ENCODE data around the gene MYLK.

The MYLK gene

DNA sequence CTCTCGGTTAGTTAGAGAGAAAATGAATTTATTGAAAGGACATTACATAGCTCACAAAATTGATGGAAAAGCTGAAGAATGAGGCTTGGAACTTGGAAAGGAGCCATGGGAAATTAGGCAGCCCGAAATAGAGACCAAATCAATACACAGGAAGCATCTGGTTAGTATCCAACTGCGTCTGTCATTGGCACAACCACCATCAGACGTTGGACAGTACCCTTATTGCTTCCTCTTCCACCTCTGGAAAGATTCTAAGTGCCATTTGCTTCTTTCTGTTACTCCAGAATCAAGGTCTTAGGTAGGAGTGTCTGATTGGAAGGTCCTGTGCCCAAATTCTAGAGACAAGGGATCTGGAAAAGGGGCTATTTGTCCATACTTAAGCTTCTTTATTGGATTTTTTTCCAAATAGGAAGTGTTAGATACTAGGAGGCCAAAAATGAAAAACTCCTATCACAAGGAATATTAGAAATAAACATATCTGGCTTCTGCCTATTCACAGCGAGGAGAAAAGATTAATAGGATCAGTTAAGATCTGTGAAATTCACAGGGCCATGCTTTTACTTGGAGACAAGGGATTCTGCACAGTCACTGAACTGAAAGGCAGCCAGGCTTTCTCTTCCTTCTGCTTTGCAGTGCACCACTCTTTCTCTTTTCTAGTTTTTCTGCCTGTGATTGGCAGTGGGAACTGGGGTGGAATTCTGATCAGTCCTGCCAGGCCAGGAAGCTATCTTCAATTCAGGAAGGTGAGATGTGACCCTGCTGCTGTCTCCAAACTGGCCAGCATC, 288.5 kb downstream of the MYLK start:
- DNase-seq (ENCODE audit: low read depth in 2 of 2) = no peak

DNA sequence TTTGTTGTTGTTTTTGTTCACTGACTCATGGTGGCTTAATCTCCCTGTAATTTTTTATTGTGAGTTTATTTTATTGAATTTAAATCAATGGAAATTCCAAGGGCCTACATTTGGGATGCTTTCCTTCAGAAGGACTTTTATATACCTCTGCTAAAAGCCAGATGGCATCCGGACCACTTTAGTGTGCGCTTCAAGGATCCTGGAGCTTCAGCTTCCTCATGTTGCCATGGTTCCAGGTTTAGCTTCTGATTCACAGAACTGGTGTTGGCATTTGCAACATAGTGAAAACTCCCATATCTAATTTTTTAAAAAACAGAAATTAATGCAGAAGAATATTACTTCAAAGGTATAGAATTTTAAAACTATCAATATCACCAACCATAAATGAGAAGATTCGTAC, 290.8 kb downstream of the MYLK start:
- no peak for DNase-seq (ENCODE audit: low read depth in 2 of 2)

DNA sequence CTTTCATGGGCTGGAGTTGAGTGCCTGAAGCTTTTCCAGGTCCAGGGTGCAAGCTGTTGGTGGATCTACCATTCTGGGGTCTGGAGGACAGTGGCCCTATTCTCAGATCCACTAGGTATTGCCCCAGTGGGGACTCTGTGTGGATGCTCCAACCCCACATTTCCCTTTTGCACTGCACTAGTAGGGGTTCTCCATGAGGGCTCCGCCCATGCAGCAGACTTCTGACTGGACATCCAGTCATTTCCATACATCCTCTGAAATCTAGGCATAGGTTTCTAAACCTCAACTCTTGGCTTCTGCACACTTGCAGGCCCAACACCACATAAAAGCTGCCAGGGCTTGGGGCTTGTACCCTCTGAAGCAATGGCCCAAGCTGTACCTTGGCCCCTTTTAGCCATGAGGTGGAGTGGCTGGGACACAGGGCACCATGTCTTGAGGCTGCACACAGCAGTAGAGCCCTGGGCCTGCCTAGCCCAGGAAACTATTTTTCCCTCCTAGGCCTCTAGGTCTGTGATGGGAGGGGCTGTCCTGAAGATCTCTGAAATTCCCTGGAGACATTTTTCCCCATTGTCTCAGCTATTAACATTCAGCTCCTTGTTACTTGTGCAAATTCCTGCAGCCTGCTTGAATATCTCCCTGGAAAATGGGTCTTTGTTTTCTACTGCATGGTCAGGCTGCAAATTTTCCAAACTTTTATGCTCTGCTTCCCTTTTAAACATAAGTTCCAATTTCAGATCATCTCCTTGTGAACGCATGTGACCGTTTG, 293.3 kb downstream of the MYLK start:
- no peak for DNase-seq (ENCODE audit: low read depth in 2 of 2)

DNA sequence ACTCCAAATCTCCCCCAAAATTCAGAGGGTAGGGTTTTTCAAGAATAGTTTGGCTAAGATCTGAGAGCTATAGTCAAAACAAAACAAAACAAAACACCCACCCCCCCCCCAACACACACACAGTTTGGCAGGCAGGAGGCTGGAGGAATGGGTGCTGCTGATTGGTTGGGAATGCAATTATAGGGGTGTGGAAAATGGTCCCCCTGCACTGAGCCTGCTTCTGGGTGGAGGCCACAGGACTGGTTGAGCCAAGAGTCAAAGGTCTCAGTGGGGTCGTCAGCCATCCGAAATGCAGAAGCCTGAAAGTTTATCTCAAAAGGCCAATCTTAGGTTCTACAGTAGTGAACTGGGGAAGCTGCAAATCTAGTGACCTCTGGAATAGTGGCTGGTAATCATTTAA, 296.7 kb downstream of the MYLK start:
- no peak for DNase-seq (ENCODE audit: low read depth in 2 of 2)

DNA sequence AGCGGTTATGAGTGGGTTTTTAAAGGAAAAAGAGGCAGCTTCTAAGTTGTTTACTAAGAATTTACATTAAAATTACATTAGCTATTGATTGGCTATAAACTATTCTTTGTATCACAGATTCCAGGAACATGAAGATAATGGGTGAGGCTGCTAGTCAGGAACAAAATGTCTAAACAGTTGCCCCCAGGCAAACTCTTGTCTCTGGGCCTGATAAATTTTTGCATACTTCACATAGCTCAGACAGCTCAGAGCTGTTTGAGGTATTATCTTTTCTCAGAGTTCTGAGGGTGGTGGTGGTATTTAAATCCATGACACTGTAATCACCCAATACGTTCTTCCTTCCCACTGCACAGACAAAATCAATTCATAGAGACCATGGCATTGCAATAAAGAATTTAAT, 297.2 kb downstream of the MYLK start:
- DNase-seq (ENCODE audit: low read depth in 2 of 2) = no peak

DNA sequence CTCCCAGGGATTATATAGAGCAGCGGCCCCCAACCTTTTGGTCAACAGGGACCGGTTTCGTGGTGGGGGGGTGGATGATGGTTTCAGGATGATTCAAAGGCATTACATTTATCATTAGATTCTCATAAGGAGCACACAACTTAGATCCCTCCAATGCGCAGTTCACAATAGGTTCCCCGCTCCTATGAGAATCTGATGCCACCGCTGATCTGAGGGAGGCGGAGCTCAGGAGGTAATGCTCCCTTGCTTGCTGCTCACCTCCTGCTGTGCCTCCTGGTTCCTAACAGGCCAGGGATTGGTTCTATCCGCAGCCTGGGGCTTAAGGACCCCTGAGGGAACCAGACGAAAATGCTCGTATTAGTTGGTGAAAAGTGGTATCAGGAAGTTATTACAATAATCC, 298.0 kb downstream of the MYLK start:
- peak; percentile 3 to 15 for DNase-seq (ENCODE audit: low read depth in 2 of 2)

DNA sequence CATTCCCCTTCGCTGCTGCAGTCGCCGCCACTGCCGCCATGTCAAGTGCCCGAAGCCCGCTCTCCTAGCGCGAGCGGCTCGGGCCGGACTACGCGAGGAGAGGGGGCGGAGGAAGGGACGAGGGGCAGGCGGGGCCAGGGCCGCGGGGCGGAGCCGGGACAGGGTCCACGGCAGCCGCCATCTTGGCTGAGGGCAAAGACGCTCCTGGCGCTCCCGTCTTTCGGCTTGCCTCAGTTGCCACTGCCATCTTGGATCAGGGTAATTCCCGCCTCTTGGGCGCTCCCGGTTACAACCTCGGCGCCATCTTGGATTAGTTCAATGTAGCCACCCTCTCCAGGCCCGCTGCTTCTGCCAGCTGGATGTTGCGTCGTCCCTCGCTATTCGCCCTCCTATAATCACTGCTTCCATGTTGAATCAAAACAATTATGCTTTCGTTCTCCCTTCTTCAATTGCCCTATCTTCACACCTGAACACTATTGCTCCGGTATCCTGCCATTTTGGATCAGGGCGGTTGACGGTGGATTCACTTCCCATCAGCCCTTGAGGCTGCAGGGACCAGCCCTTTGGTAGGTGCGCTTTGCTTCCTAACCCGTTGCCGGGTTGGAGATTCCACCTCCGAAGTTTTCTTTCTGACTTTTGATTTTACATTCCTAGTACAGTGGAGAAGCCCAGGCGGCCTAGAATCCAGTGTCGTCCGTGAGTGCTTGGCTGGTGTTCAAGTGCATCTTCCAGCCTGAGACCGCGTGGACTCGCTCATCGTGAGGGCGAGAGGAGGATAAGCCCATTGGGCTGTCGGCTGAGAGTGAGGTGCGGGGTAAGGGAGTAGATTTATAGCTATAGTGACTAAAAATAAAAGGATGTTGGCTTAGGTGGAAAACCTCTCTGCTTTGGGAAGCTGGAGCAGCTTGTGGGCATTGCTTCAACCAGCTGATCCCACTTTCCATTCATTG, 298.9 kb downstream of the MYLK start, which contains the start of gene HACD2:
HACD2 (minus strand) TSS at position 66 of the 950 bp plus-strand sequence; CDS start at position 40, 26 bp downstream.
- DNase-seq (ENCODE audit: low read depth in 2 of 2) = peak; percentile 86 to 95

DNA sequence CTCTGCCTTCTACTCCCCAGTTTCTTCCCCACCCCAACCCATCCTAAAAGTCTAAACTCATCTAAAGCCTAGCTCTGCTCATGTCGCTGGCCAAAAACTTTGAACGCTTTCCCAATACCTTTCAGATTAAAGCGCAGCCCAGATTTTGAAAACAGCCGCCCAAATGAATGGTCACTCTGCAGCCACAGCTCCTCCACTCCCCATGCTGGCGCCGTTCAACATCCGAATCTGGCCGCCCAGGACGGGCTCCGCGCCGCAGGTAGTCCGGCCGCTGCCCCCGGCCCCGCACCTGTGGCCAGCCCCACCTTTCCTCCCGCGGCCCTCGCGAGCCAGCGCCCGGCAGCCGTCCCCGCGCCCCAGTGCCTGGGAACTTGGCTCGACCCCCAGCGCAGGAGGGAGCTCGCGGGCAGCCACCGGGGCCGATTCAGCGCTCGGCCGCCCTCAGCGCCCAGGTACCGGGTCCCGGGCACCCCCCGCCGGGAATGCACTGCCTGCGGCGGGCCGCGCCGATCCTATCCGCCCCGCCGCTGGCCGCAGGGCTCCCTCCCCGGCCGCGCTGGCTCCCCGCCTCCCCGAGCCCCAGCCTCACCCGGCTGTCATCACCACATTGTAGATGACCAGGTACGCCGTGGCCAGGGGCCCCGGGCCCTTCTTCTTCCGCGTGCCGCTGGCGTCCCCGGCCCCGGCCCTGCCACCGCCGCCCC, 299.7 kb downstream of the MYLK start:
- DNase-seq (ENCODE audit: low read depth in 2 of 2) = no peak

DNA sequence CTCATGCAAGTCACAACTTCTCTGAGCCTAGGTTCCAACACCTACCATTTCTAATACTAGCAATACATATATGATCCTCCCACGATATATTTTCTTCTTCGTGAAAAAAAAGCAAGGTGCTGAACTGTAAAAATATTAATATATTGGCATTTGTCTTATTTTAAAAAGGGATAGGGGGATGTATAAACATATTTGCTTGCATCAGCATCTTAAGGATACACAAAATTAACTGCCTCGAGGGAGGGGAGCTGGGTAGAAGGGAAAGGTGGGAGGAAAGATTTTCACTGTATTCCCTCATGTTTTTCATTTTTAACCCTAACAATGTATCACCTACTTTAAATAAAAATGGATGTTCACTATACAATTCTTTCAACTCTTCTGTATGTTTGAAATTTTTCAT, 300.6 kb downstream of the MYLK start:
- DNase-seq (ENCODE audit: low read depth in 2 of 2) = no peak

DNA sequence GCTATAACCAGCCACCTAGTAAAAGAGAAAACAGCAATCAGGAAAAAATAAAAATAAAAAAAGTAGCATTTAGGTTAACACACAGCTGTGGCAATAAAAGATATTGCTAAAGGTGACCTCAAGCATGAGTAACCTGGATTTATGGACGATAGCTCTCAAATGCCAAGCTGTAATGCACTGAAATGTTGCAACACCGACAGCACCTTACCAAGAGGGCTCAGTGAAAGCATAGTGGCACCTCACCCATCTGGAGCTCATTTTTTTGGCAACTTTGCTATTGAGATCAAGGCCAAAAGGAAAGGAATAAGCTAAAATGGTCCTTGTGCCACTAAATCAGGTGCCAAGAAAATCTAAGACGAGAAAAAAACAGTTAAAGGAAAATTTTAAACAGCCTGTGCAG, 301.8 kb downstream of the MYLK start:
- DNase-seq (ENCODE audit: low read depth in 2 of 2) = no peak

DNA sequence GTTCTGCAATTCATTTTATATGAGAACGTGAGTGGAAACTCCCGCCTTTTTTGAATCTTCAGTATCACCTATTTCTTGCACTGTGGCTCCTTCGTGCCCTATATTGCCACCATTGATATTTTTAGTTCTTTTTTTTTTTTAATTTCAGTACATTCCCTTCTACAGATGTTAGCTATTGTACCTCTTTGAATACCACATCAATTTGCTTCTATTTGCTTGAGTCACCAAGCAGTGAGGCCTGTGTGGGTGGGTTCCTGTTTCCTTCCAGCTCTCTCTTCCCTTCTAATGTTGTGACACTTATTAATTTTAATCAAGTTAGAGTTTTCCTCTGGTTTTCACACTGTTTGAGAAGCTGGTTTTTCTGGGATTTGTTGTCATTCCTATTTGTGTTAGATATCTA, 308.0 kb downstream of the MYLK start:
- DNase-seq (ENCODE audit: low read depth in 2 of 2) = no peak

DNA sequence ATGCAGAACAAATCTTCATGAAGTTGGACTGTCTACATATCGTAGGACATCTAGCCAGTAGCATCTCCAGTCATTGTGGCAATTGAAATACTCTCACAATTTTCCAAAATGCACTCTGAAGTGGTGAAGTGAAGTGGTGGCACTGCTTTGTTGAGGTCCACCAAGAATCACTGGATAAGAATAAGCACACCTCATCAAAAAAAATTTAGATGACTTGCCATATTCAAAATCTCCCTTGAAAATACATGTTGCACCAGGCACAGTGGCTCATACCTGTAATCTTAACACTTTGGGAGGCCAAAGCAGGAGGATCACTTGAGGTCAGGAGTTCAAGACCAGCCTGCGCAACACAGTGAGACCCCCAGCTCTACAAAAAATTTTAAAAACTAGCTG, 312.2 kb downstream of the MYLK start:
- DNase-seq (ENCODE audit: low read depth in 2 of 2) = no peak

DNA sequence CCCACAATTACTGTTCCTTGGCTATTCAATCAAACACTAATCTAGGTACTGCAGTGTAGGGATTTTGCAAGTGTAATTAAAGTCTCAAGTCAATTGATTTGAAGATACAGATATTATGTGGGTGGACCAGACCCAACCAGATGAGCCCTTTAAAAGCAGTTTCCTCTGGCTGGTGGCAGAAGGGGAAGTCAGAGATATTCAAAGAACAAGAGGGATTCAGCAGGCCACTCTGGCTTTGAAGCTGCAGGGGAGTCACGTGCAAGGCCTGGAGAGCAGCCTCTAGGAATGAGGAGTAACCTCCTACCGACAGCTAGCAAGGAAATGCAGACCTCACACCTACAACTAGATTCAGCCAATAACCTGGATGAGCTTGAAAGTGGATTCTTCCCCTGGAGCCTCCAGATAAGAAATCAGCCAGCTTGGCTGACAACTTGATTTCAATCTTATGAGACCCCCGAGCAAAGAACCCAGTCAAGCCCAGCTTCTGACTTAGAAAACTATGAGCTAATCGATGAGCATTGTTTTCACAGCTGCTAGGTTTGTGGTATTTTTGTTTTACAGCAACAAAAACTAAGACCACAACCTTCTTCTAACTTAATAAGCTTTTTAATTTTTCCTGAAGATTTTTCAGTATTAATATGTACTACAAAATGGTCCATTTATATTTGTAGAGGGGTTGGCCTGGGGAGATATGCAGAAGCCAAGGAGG, 312.7 kb downstream of the MYLK start:
- DNase-seq (ENCODE audit: low read depth in 2 of 2) = no peak

DNA sequence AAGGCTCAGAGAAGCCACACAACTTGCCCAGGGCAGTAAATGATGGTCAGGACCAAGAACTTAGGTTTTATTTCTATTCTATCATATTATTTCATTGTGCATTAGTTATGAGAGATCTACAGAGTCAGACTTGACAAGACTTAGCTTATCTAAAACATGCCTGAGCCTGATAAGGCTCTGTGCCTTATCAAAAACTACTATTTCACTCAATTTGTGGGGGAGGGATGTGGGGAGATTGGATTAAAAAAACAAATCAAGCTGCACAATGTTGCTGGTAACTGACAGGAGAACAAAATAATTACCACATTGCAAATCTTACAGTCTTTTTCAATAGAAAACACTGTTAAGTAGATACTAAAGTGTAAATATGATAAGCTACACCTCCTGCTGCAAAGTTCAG, 315.3 kb downstream of the MYLK start:
- DNase-seq (ENCODE audit: low read depth in 2 of 2) = no peak

DNA sequence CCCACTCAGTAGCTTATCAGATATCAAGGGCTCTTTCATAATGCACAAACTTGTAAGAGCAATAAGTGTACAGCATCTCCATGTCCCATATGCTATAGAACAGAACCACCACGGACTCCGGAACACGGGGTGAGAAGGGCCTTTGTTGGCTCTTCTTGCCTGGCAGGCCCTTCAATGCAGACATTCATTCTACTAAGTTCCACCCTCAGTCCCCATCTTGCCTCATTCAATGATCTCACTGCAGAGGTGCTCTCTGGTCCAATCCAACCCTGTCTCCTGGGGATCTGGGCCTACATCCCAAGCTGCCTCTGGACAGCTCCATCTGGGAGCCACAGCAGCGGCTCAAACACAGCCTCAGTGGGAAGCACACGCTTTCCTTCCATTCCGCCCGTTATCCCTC, 316.1 kb downstream of the MYLK start:
- no peak for DNase-seq (ENCODE audit: low read depth in 2 of 2)

DNA sequence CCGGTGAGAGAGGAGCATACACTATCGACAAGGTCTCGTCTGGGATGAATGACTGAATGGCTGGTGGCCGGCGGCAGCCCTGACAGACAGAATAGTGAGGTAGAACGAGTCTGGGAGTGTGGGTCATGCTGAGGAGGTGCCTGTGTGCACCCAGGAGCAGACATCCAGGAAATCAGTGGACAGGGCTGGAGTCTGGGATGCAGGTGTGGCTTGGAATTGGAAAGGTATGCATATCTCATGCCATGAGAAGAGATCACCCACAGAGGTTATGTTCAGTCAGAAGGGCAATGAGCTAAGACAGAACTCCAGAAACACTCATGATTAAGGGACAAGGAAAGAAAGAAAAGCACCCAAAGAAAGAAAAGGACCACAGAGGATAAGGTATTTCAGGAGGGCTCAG, 320.1 kb downstream of the MYLK start:
- no peak for DNase-seq (ENCODE audit: low read depth in 2 of 2)

DNA sequence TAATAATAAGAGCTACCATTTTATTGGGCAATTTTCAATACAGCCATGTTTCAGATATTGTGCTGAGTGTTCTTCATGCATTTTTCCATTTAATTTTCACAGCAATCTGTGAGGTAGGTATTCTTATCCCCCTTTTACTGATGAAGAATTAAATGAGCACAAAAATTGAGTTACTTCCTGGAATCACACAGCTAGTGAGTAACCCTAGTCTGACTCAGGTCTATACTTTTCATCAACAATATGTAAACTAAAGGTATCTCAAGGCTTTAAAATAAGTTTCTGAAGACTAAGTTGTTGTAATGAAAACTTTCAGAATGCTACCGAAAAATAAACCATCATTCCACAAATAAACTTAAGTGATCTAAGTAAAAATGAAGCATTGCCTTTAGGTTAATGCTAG, 321.6 kb downstream of the MYLK start:
- DNase-seq (ENCODE audit: low read depth in 2 of 2) = no peak

DNA sequence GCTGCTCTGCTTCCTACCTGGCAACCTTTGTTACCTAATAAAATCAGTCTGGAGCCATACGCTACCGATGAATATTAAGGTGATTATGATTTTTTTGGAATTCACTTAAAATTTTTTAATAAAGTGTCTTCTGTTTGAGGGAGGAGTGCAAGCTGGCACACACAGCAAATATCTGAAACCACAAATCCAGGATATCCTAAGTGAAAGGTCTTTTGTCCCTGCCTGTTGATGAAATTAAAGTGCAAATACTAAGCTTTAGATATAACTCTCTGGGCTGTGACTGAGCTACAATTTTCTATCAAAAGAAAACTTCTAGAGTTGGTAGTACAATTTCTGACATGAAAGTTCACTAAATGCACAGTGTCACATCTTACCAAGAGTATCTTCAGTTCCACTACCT, 322.9 kb downstream of the MYLK start:
- no peak for DNase-seq (ENCODE audit: low read depth in 2 of 2)
